GM12892 (cell line): ENCODE data around the gene ARMC7.

ENCODE experiments used
- POLR2A ChIP-seq: IDR thresholded peaks from 2 replicates; pipeline ENCODE4 v1.6.1; 2011; ENCODE audit warnings: low read depth, low read length, control low read depth
- POLR2AphosphoS5 ChIP-seq: IDR thresholded peaks from 2 replicates; pipeline ENCODE4 v1.6.1; 2011; ENCODE audit warnings: low read depth, low read length, control low read depth
- TAF1 ChIP-seq: IDR thresholded peaks from 2 replicates; pipeline ENCODE4 v1.6.1; 2011; ENCODE audit warnings: low read depth, mild to moderate bottlenecking, control low read depth, low read length, borderline replicate concordance

GRCh38 chr17:75064867-75065561 is 44.8 kb upstream of the ARMC7 start:
- no peak for TF ChIP-seq TAF1
- no peak for TF ChIP-seq POLR2A
- no peak for TF ChIP-seq POLR2AphosphoS5
